HCT116 (cell line): ENCODE results near the gene TOR1AIP2.

ENCODE experiments used
- ATF3 ChIP-seq: IDR thresholded peaks from 2 replicates; pipeline ENCODE4 v1.6.1; 2012
- CTCF ChIP-seq, 3 experiments: fragments of 200-600 bp in 1 of 3; sonication (generic) in 1 of 3; IDR thresholded peaks in 2 of 3; conservative IDR thresholded peaks in 1 of 3; 2 replicates each; pipeline ENCODE4 v1.5.1; 2012 to 2017; ENCODE audit warnings: low read depth in 2 of 3, low read length in 2 of 3, antibody characterized with exemption in 1 of 3, borderline replicate concordance in 1 of 3, control low read depth in 1 of 3, mild to moderate bottlenecking in 1 of 3, mixed read lengths in 1 of 3, mixed run types in 1 of 3, moderate library complexity in 1 of 3; ENCODE audit not compliant: insufficient read depth in 1 of 3
- ELF1 ChIP-seq: IDR thresholded peaks from 2 replicates; pipeline ENCODE4 v1.6.1; 2012; ENCODE audit warnings: low read depth, borderline replicate concordance
- EZH2 ChIP-seq: fragments of 200-600 bp; sonication (generic); IDR thresholded peaks from 2 replicates; pipeline ENCODE4 v1.6.1; 2017; ENCODE audit warnings: antibody characterized with exemption, mixed run types
- EZH2phosphoT487 ChIP-seq: fragments of 200-600 bp; IDR thresholded peaks from 2 replicates; pipeline ENCODE4 v1.6.1; 2018; ENCODE audit warnings: antibody characterized with exemption, borderline replicate concordance
- POLR2A ChIP-seq: IDR thresholded peaks from 2 replicates; pipeline ENCODE4 v1.7.0; 2011; ENCODE audit warnings: borderline replicate concordance; ENCODE audit not compliant: insufficient read depth, insufficient read length; ENCODE audit errors: extremely low read depth
- POLR2AphosphoS5 ChIP-seq: IDR thresholded peaks from 2 replicates; pipeline ENCODE4 v1.6.1; 2011; ENCODE audit warnings: mild to moderate bottlenecking, low read depth, low read length, moderate library complexity
- REST ChIP-seq: IDR thresholded peaks from 2 replicates; pipeline ENCODE4 v1.6.1; 2012; ENCODE audit warnings: low read depth
- SIN3A ChIP-seq: IDR thresholded peaks from 2 replicates; pipeline ENCODE4 v1.6.1; 2012; ENCODE audit warnings: low read depth

GRCh38 chr1:179889589-179889988 is 12.0 kb upstream of the TOR1AIP2 start:
- no peak for TF ChIP-seq REST
- no peak for TF ChIP-seq POLR2AphosphoS5
- no peak for TF ChIP-seq POLR2A
- no peak for TF ChIP-seq CTCF (IDR thresholded peaks at IDR 0.05 in 2 of 3, conservative IDR thresholded peaks at IDR 0.05 in 1 of 3; ENCODE audit: borderline replicate concordance in 1 of 3, insufficient read depth in 1 of 3, low read depth in 2 of 3, low read length in 2 of 3)
- no peak for TF ChIP-seq ATF3
- TF ChIP-seq EZH2, result no peak
- TF ChIP-seq SIN3A, result no peak
- TF ChIP-seq ELF1, result no peak
- no peak for TF ChIP-seq EZH2phosphoT487
